H1 (cell line): Measurements from ENCODE around the gene GOSR1. TPM values are rescaled to one million over a fixed set of nuclear protein-coding genes. Genes with fewer than 3 reads are reported as not detected.

ENCODE experiments used
- CTCF ChIA-PET: fragments of 300-600 bp; sonication (Branson Sonifier 250); formaldehyde crosslinking; loops from one replicate; lab custom pipeline; 2021; ENCODE audit not compliant: partially characterized antibody; lab: Charles Lee
- POLR2A ChIA-PET: fragments of 300-600 bp; sonication (Branson Sonifier 250); formaldehyde crosslinking; loops from one replicate; lab custom pipeline; 2021; ENCODE audit warnings: inconsistent platforms; ENCODE audit not compliant: partially characterized antibody; lab: Charles Lee
- DNase-seq, 2 experiments: peaks; one replicate each; pipeline versions ENCODE4 v3.0.0 to v3.0.0-alpha.2; 2010 to 2022; ENCODE audit warnings: low spot score in 2 of 2, low read depth in 1 of 2, mixed read lengths in 1 of 2
- FAIRE-seq: peaks from 2 replicates; lab custom pipeline; 2011; peaks lifted over from hg19 to GRCh38; lab: Jason Lieb, UNC
- H2AFZ ChIP-seq: 2 replicates; pipeline ENCODE4 v1.8.1; 2012; ENCODE audit warnings: low read length, inconsistent platforms
- H2AK5ac ChIP-seq: 2 replicates; pipeline ENCODE4 v1.6.1; 2013; ENCODE audit warnings: low read depth, low read length
- H2BK120ac ChIP-seq: replicated peaks from 2 replicates; pipeline ENCODE3; 2013; ENCODE audit warnings: low read depth, low read length, inconsistent platforms
- H2BK12ac ChIP-seq: 2 replicates; pipeline ENCODE4 v1.6.1; 2013; ENCODE audit warnings: low read depth, low read length
- H2BK15ac ChIP-seq: 2 replicates; pipeline ENCODE4 v1.6.1; 2013; ENCODE audit warnings: low read length
- H2BK20ac ChIP-seq: 2 replicates; pipeline ENCODE4 v1.6.1; 2013; ENCODE audit warnings: low read length
- H2BK5ac ChIP-seq: 2 replicates; pipeline ENCODE4 v1.6.1; 2013; ENCODE audit warnings: low read depth, low read length
- H3K14ac ChIP-seq: 2 replicates; pipeline ENCODE4 v1.6.1; 2013; ENCODE audit warnings: inconsistent platforms; ENCODE audit not compliant: insufficient read length
- H3K18ac ChIP-seq: 2 replicates; pipeline ENCODE4 v1.6.1; 2013; ENCODE audit warnings: low read length; ENCODE audit errors: extremely low read depth
- H3K23ac ChIP-seq: 2 replicates; pipeline ENCODE4 v1.6.1; 2013; ENCODE audit warnings: inconsistent platforms; ENCODE audit not compliant: insufficient read length
- H3K23me2 ChIP-seq: 2 replicates; pipeline ENCODE4 v1.6.1; 2013; ENCODE audit warnings: low read depth, low read length
- H3K27ac ChIP-seq: 2 replicates; pipeline ENCODE4 v1.6.1; 2011; ENCODE audit warnings: low read depth, low read length, inconsistent platforms
- H3K27me3 ChIP-seq, 4 experiments: replicated peaks in 1 of 4; 1 replicate in 1 of 4; 2 replicates in 3 of 4; pipeline versions ENCODE4 v1.6.1 to v1.8.1; 2011 to 2013; ENCODE audit warnings: low read length in 3 of 4, mild to moderate bottlenecking in 3 of 4, inconsistent platforms in 2 of 4, mixed read lengths in 2 of 4, moderate library complexity in 1 of 4; ENCODE audit not compliant: control insufficient read depth in 3 of 4, insufficient read depth in 3 of 4; ENCODE audit errors: extremely low read depth in 1 of 4
- H3K36me3 ChIP-seq, 4 experiments: 2 replicates each; pipeline versions ENCODE4 v1.6.1 to v1.8.1; 2011 to 2013; ENCODE audit warnings: mild to moderate bottlenecking in 4 of 4, low read length in 3 of 4, moderate library complexity in 2 of 4, control low read depth in 1 of 4, inconsistent platforms in 1 of 4; ENCODE audit not compliant: insufficient read depth in 4 of 4, control insufficient read depth in 2 of 4
- H3K4ac ChIP-seq: replicated peaks from 2 replicates; pipeline ENCODE3; 2013; ENCODE audit warnings: low read length, low read depth, mixed read lengths, inconsistent platforms; ENCODE audit not compliant: insufficient read length
- H3K4me1 ChIP-seq, 4 experiments: replicated peaks in 1 of 4; 1 replicate in 1 of 4; 2 replicates in 3 of 4; pipeline versions ENCODE4 v1.6.1 to v1.8.1; 2011 to 2013; ENCODE audit warnings: low read length in 3 of 4, inconsistent platforms in 2 of 4, mixed read lengths in 1 of 4; ENCODE audit not compliant: insufficient read depth in 4 of 4, control insufficient read depth in 3 of 4
- H3K4me2 ChIP-seq, 2 experiments: 2 replicates each; pipeline versions ENCODE4 v1.6.1 to v1.8.1; 2011 to 2013; ENCODE audit warnings: low read depth in 2 of 2, low read length in 2 of 2, control low read depth in 1 of 2, inconsistent platforms in 1 of 2, mild to moderate bottlenecking in 1 of 2; ENCODE audit not compliant: insufficient read depth in 1 of 2
- H3K4me3 ChIP-seq, 4 experiments: fragments of 200-600, 300-600 bp in 1 of 4; sonication (generic), shearing (Covaris generic), sonication (Bioruptor Twin) in 1 of 4; 2 replicates each; pipeline versions ENCODE4 v1.5.1 to v1.8.1; 2011 to 2016; ENCODE audit warnings: low read length in 4 of 4, low read depth in 3 of 4, control low read depth in 2 of 4, inconsistent platforms in 2 of 4, mild to moderate bottlenecking in 2 of 4, mixed read lengths in 1 of 4, moderate library complexity in 1 of 4; ENCODE audit not compliant: insufficient read depth in 2 of 4; ENCODE audit errors: extremely low read depth in 1 of 4
- H3K56ac ChIP-seq: replicated peaks from 2 replicates; pipeline ENCODE3; 2013; ENCODE audit warnings: low read depth, mild to moderate bottlenecking, mixed read lengths, low read length, inconsistent platforms; ENCODE audit not compliant: insufficient read length
- H3K79me1 ChIP-seq: 2 replicates; pipeline ENCODE4 v1.6.1; 2013; ENCODE audit warnings: low read depth, low read length, control low read depth
- H3K79me2 ChIP-seq, 2 experiments: 2 replicates each; pipeline versions ENCODE4 v1.6.1 to v1.8.1; 2012 to 2013; ENCODE audit warnings: low read length in 2 of 2, mild to moderate bottlenecking in 2 of 2, inconsistent platforms in 1 of 2; ENCODE audit not compliant: insufficient read depth in 2 of 2, control insufficient read depth in 1 of 2
- H3K9ac ChIP-seq, 4 experiments: replicated peaks in 1 of 4; 1 replicate in 1 of 4; 2 replicates in 3 of 4; pipeline versions ENCODE4 v1.6.1 to v1.8.1; 2011 to 2013; ENCODE audit warnings: low read depth in 3 of 4, low read length in 3 of 4, control low read depth in 2 of 4, mild to moderate bottlenecking in 2 of 4, moderate library complexity in 2 of 4, inconsistent platforms in 1 of 4; ENCODE audit errors: extremely low read depth in 1 of 4
- H3K9me3 ChIP-seq, 2 experiments: 2 replicates each; pipeline versions ENCODE4 v1.6.1 to v1.8.1; 2012 to 2013; ENCODE audit warnings: mild to moderate bottlenecking in 2 of 2, moderate library complexity in 2 of 2, control low read depth in 1 of 2, inconsistent platforms in 1 of 2, low read depth in 1 of 2, low read length in 1 of 2, mixed read lengths in 1 of 2; ENCODE audit not compliant: insufficient read depth in 2 of 2
- H4K20me1 ChIP-seq, 2 experiments: replicated peaks in 1 of 2; 2 replicates each; pipeline versions ENCODE3 to v1.8.1; 2011 to 2013; ENCODE audit warnings: inconsistent platforms in 2 of 2, low read length in 2 of 2, mild to moderate bottlenecking in 1 of 2; ENCODE audit not compliant: insufficient read depth in 2 of 2, control insufficient read depth in 1 of 2
- H4K5ac ChIP-seq: 2 replicates; pipeline ENCODE4 v1.6.1; 2013; ENCODE audit warnings: low read length, low read depth, mixed read lengths, inconsistent platforms; ENCODE audit not compliant: insufficient read length
- H4K8ac ChIP-seq: 2 replicates; pipeline ENCODE4 v1.8.0; 2013; ENCODE audit warnings: mild to moderate bottlenecking, moderate library complexity, low read length, inconsistent platforms; ENCODE audit not compliant: insufficient read depth; ENCODE audit errors: extremely low read depth
- H4K91ac ChIP-seq: replicated peaks from 2 replicates; pipeline ENCODE3; 2013; ENCODE audit warnings: low read length, mixed read lengths, inconsistent platforms; ENCODE audit not compliant: insufficient read length
- ASH2L ChIP-seq: fragments of 200-600, 300-600 bp; sonication (generic); IDR thresholded peaks from one replicate; pipeline ENCODE4 v1.7.1; 2017; ENCODE audit warnings: low read length
- KDM5A ChIP-seq: fragments of 200-600 bp; IDR thresholded peaks from 2 replicates; pipeline ENCODE4 v1.7.1; 2012; ENCODE audit warnings: mild to moderate bottlenecking, low read length, inconsistent platforms, mixed read lengths
- PHF8 ChIP-seq: fragments of 200-600 bp; sonication (generic); conservative IDR thresholded peaks from 2 replicates; pipeline ENCODE4 v1.7.1; 2012; ENCODE audit warnings: low read depth, mild to moderate bottlenecking, inconsistent platforms, low read length, moderate library complexity
- YY1 ChIP-seq: IDR thresholded peaks from 2 replicates; pipeline ENCODE4 v1.6.1; 2011; ENCODE audit warnings: low read depth, mild to moderate bottlenecking, low read length
- WGBS, 2 experiments: shearing (Covaris generic) in 1 of 2; methylation state at CpG; one replicate each; pipeline versions ENCODE4 v1.1.6 to v1.1.7; 2013 to 2015; ENCODE audit warnings: low lambda C conversion rate in 2 of 2, mixed read lengths in 2 of 2, inconsistent platforms in 1 of 2, low coverage in 1 of 2, missing lambda C conversion rate in 1 of 2; ENCODE audit not compliant: insufficient replicate concordance in 2 of 2, insufficient coverage in 1 of 2, insufficient read length in 1 of 2; ENCODE audit errors: extremely low coverage in 1 of 2, missing lambda C conversion rate in 1 of 2; 5-methylcytosine and 5-hydroxymethylcytosine counted together
- polyA plus RNA-seq, 7 experiments: library from polyadenylated mRNA; depleted of rRNA in 3 of 7; stranded (reverse) in 5 of 7; unstranded in 2 of 7; fragments of >200 nt in 5 of 7; fragments of 200-250 nt in 2 of 7; gene quantifications; 1 replicate in 5 of 7; 2 replicates in 1 of 7; 4 replicates in 1 of 7; pipeline versions ENCODE4 v1.2.1 to v1.2.3, GENCODE V29; 2011 to 2013; ENCODE audit warnings: missing spikeins in 2 of 7, mixed read lengths in 2 of 7
- total RNA-seq: library from RNA; stranded (reverse); fragmentation: NEBNext Ultra II Directional; extraction: Animal tissue kit (Norgen Biotek cat#: 25700); gene quantifications from 2 replicates; pipeline ENCODE4 v1.2.1, GENCODE V29; 2021

Gene GOSR1
- total and polyA plus RNA-seq, 2 of the 8 experiments (the other 6 are each of a cell fraction or from before 2014, with no cell fraction given) = 9.2 to 43.3 TPM

DNA sequence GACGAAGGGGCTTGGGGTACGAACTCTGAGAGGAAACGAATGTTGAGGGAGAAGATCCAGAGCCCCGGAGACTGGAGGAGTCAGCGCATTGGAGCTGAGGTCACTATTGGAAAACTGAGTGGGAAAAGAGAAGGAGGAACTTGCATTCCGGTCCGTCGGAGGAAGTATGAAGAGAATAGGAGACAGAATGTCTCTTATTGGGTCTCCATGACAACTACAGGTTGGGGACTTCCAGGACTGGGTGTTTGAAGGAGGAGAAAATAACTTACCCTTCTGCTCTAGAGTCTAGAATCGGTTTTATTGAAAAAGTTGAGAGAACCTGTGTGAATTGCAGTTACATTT lies 537 bp downstream of the GOSR1 start:
- Histone ChIP-seq H3K4ac (no peak overlapping the region), H3K79me2 (peaks cover 3 to 17% of the 10 kb centered on the region in 2 experiments; a peak in 3 of 4 replicates), H3K27me3 (no peaks in the 10 kb centered on the region; a peak in 1 of 7 replicates), H3K18ac (peak overlapping the region; percentile 33; the same call in 1 of the 2 replicates), H2BK120ac (no peak overlapping the region), H3K27ac (peak overlapping the region; percentile 92), H3K56ac (peak overlapping the region; percentile 81), H2AK5ac (no peak overlapping the region), H3K9ac (peak overlapping the region; percentile 70 to 95 (median 94)), H2BK12ac (no peak overlapping the region; the same call in 1 of the 2 replicates), H4K8ac (peak overlapping the region; percentile 97; the same call in 1 of the 2 replicates), H3K4me1 (peaks cover 0 to 3% (median 0%) of the 10 kb centered on the region in 4 experiments; a peak in 1 of 7 replicates), H3K36me3 (peaks cover 0 to 19% (median 7%) of the 10 kb centered on the region in 4 experiments; a peak in 4 of 8 replicates), H3K79me1 (no peaks in the 10 kb centered on the region), H4K5ac (no peak overlapping the region), H3K23ac (no peak overlapping the region), H3K23me2 (peaks cover 3% of the 10 kb centered on the region; the same call in 1 of the 2 replicates), H3K9me3 (no peaks in the 10 kb centered on the region), H4K91ac (no peak overlapping the region), H2BK5ac (peak overlapping the region; percentile 96; the same call in 1 of the 2 replicates), H2BK15ac (no peak overlapping the region), H2BK20ac (no peak overlapping the region), H3K14ac (no peak overlapping the region), H3K4me2 (peak overlapping the region; percentile 40 to 69), H4K20me1 (no peaks in the 10 kb centered on the region), H2AFZ (no peak overlapping the region), H3K4me3 (peak overlapping the region; percentile 66 to 90 (median 86))
- CTCF ChIA-PET = interaction anchor here (0.7 to 2.7 kb wide), 7 partner anchors 10 to 195 kb away, joined by 3 to 13 read pairs (median 3); no protein-coding TSS in a partner anchor
- WGBS, 2 experiments = 3% methylated on average over 9 of the region's 9 CpGs; no CpG with 5 or more reads in 1 of the 2 experiments
- no peak for FAIRE-seq
- POLR2A ChIA-PET = interaction anchor here (0.8 to 1.4 kb wide), 6 partner anchors 8 to 73 kb away, joined by 3 read pairs; no protein-coding TSS in a partner anchor
- DNase-seq = no peak
- no peak for TF ChIP-seq YY1
- no peak for TF ChIP-seq PHF8
- TF ChIP-seq KDM5A = no peak
- TF ChIP-seq ASH2L = peak; percentile 5
